Measurements from ENCODE around the gene PHF5A.
A peak's percentile ranks its signal among the peaks of the same experiment; 100 is the strongest.
"Not testable (repeated sequence)": the region's sequence is repeated elsewhere in the genome, so short reads cannot be mapped to it uniquely, and the experiment has no call there.

Gene PHF5A

GRCh38 chr22:41480397-41480735 lies 11.9 kb upstream of the PHF5A start:
- no peak for DNase-seq
- TF ChIP-seq GATA1 (IDR thresholded peaks at IDR 0.05; ENCODE audit: low read depth, low read length) (no peak), POLR2A (IDR thresholded peaks at IDR 0.05; ENCODE audit: low read length) (no peak)

- TF ChIP-seq POLR2A (IDR thresholded peaks at IDR 0.05; ENCODE audit: low read length) (no peak), GATA1 (IDR thresholded peaks at IDR 0.05; ENCODE audit: low read depth, low read length) (no peak)
- DNase-seq, result no peak
Observed at GRCh38 chr22:41479671-41480396, 11.3 kb upstream of the PHF5A start.

- no peak for TF ChIP-seq POLR2A (IDR thresholded peaks at IDR 0.05; ENCODE audit: low read length)
- no peak for TF ChIP-seq GATA1 (IDR thresholded peaks at IDR 0.05; ENCODE audit: low read depth, low read length)
- no peak for DNase-seq
Observed at GRCh38 chr22:41478891-41479521, 10.5 kb upstream of the PHF5A start.

- DNase-seq, result no peak
- no peak for TF ChIP-seq GATA1 (IDR thresholded peaks at IDR 0.05; ENCODE audit: low read depth, low read length)
- TF ChIP-seq POLR2A (IDR thresholded peaks at IDR 0.05; ENCODE audit: low read length), result no peak
Observed at GRCh38 chr22:41478473-41478872, 10.0 kb upstream of the PHF5A start.

GRCh38 chr22:41474872-41475451 lies 6.5 kb upstream of the PHF5A start:
- no peak for DNase-seq
- no peak for TF ChIP-seq POLR2A (IDR thresholded peaks at IDR 0.05; ENCODE audit: low read length)
- TF ChIP-seq GATA1 (IDR thresholded peaks at IDR 0.05; ENCODE audit: low read depth, low read length), result no peak

GRCh38 chr22:41471568-41471967 lies 3.1 kb upstream of the PHF5A start:
- no peak for TF ChIP-seq POLR2A (IDR thresholded peaks at IDR 0.05; ENCODE audit: low read length)
- TF ChIP-seq GATA1 (IDR thresholded peaks at IDR 0.05; ENCODE audit: low read depth, low read length), result no peak
- DNase-seq, result no peak

GRCh38 chr22:41470886-41471285 lies 2.4 kb upstream of the PHF5A start:
- TF ChIP-seq GATA1 (IDR thresholded peaks at IDR 0.05; ENCODE audit: low read depth, low read length), result no peak
- TF ChIP-seq POLR2A (IDR thresholded peaks at IDR 0.05; ENCODE audit: low read length), result no peak
- no peak for DNase-seq

GRCh38 chr22:41469218-41469851 lies 843 bp upstream of the PHF5A start:
- TF ChIP-seq GATA1 (IDR thresholded peaks at IDR 0.05; ENCODE audit: low read depth, low read length), result no peak
- TF ChIP-seq POLR2A (IDR thresholded peaks at IDR 0.05; ENCODE audit: low read length), result no peak
- DNase-seq, result peak in 1 of 2 experiments; percentile 82

GRCh38 chr22:41461901-41462300 lies 6.6 kb downstream of the PHF5A start:
- TF ChIP-seq POLR2A (IDR thresholded peaks at IDR 0.05; ENCODE audit: low read length) (no peak), GATA1 (IDR thresholded peaks at IDR 0.05; ENCODE audit: low read depth, low read length) (no peak)
- no peak for DNase-seq

- DNase-seq, result not testable (repeated sequence)
Observed at GRCh38 chr22:41460071-41460470, 8.4 kb downstream of the PHF5A start.

GRCh38 chr22:41459431-41459830 lies 9.1 kb downstream of the PHF5A start:
- TF ChIP-seq POLR2A (IDR thresholded peaks at IDR 0.05; ENCODE audit: low read length) (no peak), GATA1 (IDR thresholded peaks at IDR 0.05; ENCODE audit: low read depth, low read length) (no peak)
- DNase-seq, result no peak

GRCh38 chr22:41458161-41458728 lies 10.2 kb downstream of the PHF5A start:
- TF ChIP-seq GATA1 (IDR thresholded peaks at IDR 0.05; ENCODE audit: low read depth, low read length) (no peak), POLR2A (IDR thresholded peaks at IDR 0.05; ENCODE audit: low read length) (no peak)
- no peak for DNase-seq

GRCh38 chr22:41448189-41448808 lies 20.2 kb downstream of the PHF5A start:
- DNase-seq, result peak; percentile 95 to 97
- TF ChIP-seq POLR2A (IDR thresholded peaks at IDR 0.05; ENCODE audit: low read length) (peak; percentile 78), GATA1 (IDR thresholded peaks at IDR 0.05; ENCODE audit: low read depth, low read length) (no peak)

Data from erythroblast (primary cell).